ENCODE results near the gene ADPRH.

ADPRH gene

GRCh38 chr3:119598410-119599098 is 19.3 kb downstream of the ADPRH start:
- DNase-seq = no peak

GRCh38 chr3:119599558-119600174 is 20.4 kb downstream of the ADPRH start:
- DNase-seq = no peak

- peak in 1 of 2 experiments; percentile 53 for DNase-seq
Observed at GRCh38 chr3:119600732-119601131, 21.4 kb downstream of the ADPRH start.

DNA sequence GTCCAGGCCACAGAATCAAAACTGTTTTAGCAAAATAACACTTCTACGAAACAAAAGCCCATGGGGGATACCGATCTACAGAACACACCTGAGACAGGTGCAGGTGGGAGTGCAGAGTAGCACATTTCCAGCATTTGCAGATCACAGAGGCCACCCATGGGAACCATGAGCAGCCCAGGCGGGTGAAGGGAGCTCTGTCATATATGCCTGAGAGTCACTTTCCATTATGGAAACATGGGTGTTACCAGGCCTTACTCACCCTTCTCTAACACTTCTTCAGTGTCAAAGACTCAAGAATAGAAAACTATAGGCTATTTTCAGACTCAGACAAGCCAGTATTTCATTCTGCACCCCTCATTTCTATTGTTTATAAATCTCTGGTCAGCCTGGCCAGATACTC is 21.9 kb downstream of the ADPRH start:
- no peak for DNase-seq

GRCh38 chr3:119602676-119603075 is 23.4 kb downstream of the ADPRH start:
- no peak for DNase-seq

DNA sequence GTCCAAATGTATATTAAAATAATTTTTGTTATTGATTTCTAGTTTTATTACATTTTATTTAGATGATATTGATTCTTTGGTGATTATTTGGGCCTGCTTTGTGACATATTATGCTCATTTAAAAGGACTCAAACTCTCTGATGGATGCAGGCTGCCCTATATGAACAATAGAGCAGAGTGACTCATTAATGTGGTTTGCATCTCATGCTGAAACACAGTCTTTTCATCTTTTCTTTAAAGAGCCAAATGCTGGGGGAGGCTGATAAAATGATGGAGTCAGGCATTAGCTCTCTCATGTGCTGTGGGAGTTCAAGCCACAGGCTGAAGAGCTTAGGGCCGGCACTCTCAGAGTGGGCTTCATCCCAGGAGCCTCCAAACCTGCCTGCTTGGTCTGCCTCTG is 25.6 kb downstream of the ADPRH start:
- DNase-seq = no peak

DNA sequence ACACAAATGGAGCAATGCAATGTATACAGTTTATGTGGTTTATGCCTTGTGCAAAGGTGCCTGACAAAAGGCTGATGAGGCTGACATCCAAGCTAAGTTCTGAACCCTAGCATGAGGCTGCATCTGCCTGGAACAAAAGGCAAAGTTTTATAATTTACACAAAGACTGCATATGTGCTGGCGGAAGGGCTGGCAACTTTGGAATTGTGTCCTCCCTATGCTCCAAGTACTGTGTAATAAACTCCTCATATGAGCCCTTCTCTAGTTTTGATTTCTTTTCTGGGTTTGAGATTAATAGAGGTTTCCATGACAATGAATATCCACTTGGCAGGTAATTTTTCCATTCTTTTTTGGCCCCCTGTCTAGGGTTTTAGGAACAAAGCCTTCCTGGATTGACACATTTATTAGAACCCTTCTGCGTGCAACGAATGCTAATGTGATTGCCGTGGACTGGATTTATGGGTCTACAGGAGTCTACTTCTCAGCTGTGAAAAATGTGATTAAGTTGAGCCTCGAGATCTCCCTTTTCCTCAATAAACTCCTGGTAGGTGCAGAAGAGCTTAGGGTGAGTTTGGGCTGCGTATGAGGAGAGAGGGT is 29.2 kb downstream of the ADPRH start:
- no peak for DNase-seq

GRCh38 chr3:119609301-119609700 is 30.0 kb downstream of the ADPRH start:
- DNase-seq = no peak

GRCh38 chr3:119611664-119612063 is 32.4 kb downstream of the ADPRH start:
- DNase-seq = no peak

GRCh38 chr3:119613201-119613600 is 33.9 kb downstream of the ADPRH start:
- no peak for DNase-seq

DNA sequence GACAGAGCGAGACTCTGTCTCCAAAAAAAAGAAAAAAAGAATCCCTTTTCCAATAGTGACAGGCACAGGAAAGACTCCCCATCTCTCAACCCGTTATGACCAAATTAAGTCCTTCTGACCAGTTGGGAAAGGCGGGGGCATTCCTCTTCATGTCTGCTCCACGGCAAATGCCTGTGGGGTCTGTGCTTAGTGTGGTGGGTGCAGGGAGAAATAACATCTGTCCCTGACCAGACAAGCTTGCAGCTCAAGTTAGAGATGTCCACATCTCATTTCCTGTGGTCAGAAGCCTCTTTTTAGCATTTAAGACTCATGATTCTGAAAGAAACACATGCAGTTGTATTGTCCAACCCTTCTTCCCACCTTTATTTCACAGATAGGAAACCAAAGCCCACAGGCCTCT is 34.6 kb downstream of the ADPRH start:
- DNase-seq = no peak

GRCh38 chr3:119616056-119616455 is 36.8 kb downstream of the ADPRH start:
- no peak for DNase-seq

GRCh38 chr3:119619094-119619493 is 39.8 kb downstream of the ADPRH start:
- no peak for DNase-seq

DNA sequence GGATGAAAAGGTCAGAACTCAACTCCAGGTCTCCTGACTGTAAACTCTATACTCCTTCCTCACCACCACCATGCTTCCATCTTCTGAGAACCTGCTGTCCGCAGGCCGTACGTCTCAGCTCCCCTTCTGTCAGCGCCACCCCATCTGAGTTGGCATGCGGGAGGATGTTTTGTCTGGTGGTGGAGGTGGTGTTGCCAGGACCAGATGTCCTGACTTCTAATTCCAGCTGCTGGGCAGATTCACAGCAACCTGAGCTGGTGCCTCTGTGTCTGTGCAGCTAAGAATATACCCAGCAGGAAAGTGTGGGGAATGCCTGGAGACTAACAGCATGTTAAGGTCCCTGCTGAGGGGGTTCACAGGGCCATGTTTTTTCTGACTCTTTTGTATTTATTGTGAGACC is 41.6 kb downstream of the ADPRH start:
- DNase-seq = no peak

GRCh38 chr3:119624002-119624720 is 44.9 kb downstream of the ADPRH start:
- no peak for DNase-seq

DNA sequence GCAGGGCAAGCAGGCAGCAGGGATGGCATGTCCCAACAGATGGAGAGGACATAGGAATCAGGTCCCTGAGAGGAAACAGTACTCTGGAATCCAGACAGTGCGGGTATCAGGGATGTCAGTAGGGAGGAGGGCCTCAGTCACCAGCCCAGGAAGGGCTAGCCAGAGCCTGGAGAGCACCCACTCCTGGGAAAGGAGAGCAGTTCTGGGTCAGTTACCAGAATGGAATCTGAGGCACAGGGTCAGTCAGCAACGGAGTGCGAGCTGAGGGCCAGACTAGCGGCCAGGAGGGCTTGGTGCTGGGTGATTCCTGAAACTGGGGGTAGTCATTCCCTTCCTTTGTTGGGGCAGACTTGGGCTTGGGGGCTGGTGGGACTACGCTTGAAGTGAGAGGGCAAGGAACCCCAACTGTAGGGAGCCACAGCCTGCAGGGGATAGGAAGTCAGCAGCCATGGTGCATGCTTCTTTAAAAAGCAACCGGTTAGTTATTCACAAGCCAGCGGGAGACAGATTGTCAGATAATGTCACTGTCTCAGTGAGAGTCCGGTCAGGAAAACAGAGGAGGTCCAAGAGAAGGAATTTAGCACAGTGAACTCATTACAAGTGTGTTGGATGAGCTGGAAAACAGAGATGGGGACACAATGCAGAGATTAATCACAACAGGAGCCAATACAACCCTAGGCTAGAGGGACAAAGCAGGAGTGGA is 46.3 kb downstream of the ADPRH start:
- no peak for DNase-seq

GRCh38 chr3:119626196-119626595 is 46.9 kb downstream of the ADPRH start:
- no peak for DNase-seq

DNA sequence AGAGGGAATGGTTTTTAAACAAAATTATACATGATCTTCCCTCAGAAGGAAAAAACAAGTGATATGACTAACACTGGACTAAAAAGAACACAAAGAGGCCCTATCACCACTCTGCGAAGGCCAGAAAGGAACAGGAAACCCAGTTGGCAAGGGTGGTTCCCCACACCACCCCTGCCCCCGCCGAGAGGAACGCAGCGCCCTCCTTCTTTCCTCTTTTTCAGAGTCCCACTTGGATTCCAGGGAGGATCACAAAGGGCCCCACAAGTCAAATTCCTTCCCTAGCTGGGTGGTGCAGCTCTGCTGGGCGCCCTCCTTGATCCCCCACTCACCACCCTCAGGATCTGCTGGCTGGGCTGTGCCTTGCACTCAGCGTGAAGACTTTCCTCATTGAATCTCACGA is 48.2 kb downstream of the ADPRH start:
- no peak for DNase-seq

DNA sequence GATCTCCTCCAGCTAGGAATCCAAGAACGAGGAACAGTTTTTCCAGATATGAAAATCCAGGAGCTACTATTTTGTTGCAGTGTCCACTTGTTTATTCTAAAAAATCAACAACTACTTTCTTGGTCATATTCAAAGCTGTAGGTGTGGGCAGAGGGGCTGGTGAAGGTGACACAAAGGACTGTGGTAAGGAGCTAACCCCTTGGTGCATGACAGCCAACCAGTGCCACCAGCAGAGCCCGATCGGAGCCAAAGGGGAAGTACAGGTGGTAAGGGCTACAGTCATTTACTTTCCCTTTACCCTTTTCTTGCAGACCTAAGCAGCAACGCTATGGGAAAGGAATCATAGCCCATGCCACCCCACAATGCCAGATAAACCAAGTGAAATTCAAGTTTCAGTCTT is 49.1 kb downstream of the ADPRH start:
- no peak for DNase-seq

- no peak for DNase-seq
Observed at GRCh38 chr3:119628816-119629445, 49.6 kb downstream of the ADPRH start.

GRCh38 chr3:119630128-119630879 is 51.0 kb downstream of the ADPRH start:
- no peak for DNase-seq

DNA sequence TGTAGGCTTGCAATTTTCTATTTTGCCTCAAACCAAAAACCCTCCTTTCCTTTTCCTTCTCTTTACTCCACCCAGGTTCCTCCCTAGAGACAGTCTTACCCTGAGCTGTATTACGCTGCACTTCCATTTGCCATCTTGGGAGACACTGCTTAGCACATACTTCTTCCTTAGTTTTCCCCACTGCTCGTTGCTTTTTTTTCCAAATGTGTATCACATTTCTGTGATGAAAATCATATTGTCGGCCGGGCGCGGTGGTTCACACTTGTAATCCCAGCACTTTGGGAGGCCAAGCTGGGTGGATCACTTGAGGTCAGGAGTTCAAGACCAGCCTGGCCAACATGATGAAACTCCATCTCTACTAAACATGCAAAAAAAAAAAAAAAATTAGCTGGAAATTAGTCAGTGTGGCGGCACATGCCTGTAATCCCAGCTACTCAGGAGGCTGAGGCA is 51.6 kb downstream of the ADPRH start:
- DNase-seq = no peak
